Psoas muscle (tissue), 8 donors: Measurements from ENCODE around the gene WRAP73. TPM values are rescaled to one million over a fixed set of nuclear protein-coding genes. Genes with fewer than 3 reads are reported as not detected.

Source experiments
- ATAC-seq, 4 donors: fragments of 200-7000 bp; cut with Tn5 transposase; one replicate each; pipeline ENCODE4 v1.9.1; 2020; ENCODE audit warnings: moderate library complexity in 3 of 4, mild to moderate bottlenecking in 2 of 4
- DNase-seq, 2 donors: peaks; one replicate each; pipeline ENCODE4 v3.0.0-alpha.2; 2020
- H3K27ac ChIP-seq: fragments of 200-600 bp; one replicate; pipeline ENCODE4 v1.8.0; 2022
- H3K27me3 ChIP-seq, 3 donors: fragments of 200-600 bp in 1 of 3; one replicate each; pipeline versions ENCODE4 v1.6.1 to v1.8.0; 2013 to 2022; ENCODE audit warnings: low read length in 2 of 3, mild to moderate bottlenecking in 2 of 3, moderate library complexity in 1 of 3; ENCODE audit not compliant: insufficient read depth in 3 of 3
- H3K36me3 ChIP-seq, 2 donors: fragments of 200-600 bp in 1 of 2; one replicate each; pipeline versions ENCODE4 v1.6.1 to v1.8.0; 2013 to 2022; ENCODE audit warnings: low read depth in 1 of 2, mild to moderate bottlenecking in 1 of 2, moderate library complexity in 1 of 2; ENCODE audit not compliant: insufficient read depth in 1 of 2
- H3K4me1 ChIP-seq: fragments of 200-600 bp; one replicate; pipeline ENCODE4 v1.8.0; 2022
- H3K4me3 ChIP-seq: fragments of 200-600 bp; one replicate; pipeline ENCODE4 v1.8.0; 2022; ENCODE audit warnings: mild to moderate bottlenecking
- H3K9me3 ChIP-seq: fragments of 200-600 bp; one replicate; pipeline ENCODE4 v1.8.0; 2022
- WGBS, 3 donors: extraction: QIAGEN DNeasy Blood & Tissue Kit; methylation state at CpG; one replicate each; pipeline versions ENCODE4 v1.1.6 to v1.1.7; 2013; 5-methylcytosine and 5-hydroxymethylcytosine counted together
- intact Hi-C, 2 donors: fragments of 100-400 bp; cut with DNase I; formaldehyde crosslinking; loops; one replicate each; pipeline versions ENCODE4 v1.11.0 to v1.14.2; 2022
- polyA plus RNA-seq, 3 donors: library from polyadenylated mRNA; stranded (reverse); fragments of 200-250 nt; gene quantifications; one replicate each; pipeline ENCODE4 v1.2.3, GENCODE V29; 2013
- total RNA-seq, 4 donors: library from RNA; stranded (reverse); fragmentation: NEBNext Ultra II Directional in 2 of 4; extraction: Animal tissue kit (Norgen Biotek cat#: 25700) in 2 of 4; gene quantifications; one replicate each; pipeline versions ENCODE4 v1.2.1 to v1.2.4, GENCODE V29; 2021 to 2023
- TF ChIP-seq, protein P1 (sequence below): fragments of 200-600 bp; IDR thresholded peaks from one replicate; pipeline ENCODE4 v1.8.0; 2022; ENCODE audit warnings: antibody characterized with exemption
- donor health status: healthy with polysubstance abuse.
- donor health status: DM: no; HTN: no; CAD: no; lungs with moderate emphysema.
- donor health status: Bipolar disorder and iron deficiency.
- donor health status: healthy.
- donor health status: DM: yes; HTN: yes; CAD: no.
- donor health status: DM: no; HTN: no; CAD: no.
- donor health status: DM: no; HTN: no; CAD: no.
- donor health status: DM: yes; HTN: yes; CAD: no.

WRAP73 gene
- total and polyA plus RNA-seq, 7 donors: 10.8 to 21.8 (median 12.6) TPM

DNA sequence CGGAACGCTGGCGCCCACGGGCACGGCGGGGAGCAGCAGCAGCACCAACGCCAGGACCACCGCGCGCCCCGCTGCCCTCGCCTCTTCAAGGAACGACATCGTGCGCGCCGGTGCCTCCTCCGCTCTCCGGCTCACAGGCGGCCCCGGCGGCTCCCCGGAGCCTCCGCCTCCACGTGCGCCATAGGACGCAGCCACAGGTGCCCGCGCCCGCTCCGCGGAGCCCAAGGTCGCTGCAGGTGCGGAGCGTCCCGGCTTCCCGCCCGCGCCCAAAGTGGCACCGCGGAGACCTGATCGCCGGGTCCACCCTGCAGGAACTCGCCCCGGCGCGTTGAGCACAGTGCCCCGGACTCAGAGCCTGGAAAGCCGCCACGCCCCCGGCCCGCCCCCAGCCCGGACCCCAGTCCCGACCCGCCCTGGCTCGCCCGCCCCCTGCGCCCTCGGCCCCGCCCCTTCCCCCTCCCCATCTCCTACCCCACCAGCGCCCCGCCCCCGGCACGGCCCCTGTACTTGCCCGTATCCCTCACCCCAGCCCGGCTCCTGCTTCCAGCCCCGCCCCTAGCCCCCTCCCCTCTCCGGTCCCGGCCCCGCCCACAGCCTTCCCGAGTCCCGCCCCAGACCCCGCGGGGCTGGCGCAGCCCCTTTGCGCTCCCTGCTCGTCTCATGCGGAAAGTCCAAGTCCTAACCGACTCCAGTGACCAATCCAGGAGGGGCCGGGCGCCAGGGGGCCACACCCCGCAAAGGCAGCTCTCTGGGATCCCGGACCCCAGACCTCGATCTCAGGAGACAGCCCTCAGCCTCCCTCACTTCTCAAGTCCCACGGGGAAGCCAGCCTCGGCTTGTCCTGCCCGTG, 38.5 kb downstream of the WRAP73 start, which contains the start of gene MEGF6:
TSS of gene MEGF6 (minus strand) at position 339 of the 850 bp plus-strand sequence. CDS start at position 99, 240 bp downstream.
- WGBS, 3 donors: 2% methylated on average over 32 to 86 of the region's 87 CpGs
- H3K4me3 ChIP-seq: peak within 1 kb of the TSS; percentile 63
- no peaks in the 10 kb centered on the region for H3K9me3 ChIP-seq
- H3K27me3 ChIP-seq: peaks cover 0 to 52% (median 9%) of the 10 kb centered on the region in 3 donors
- H3K4me1 ChIP-seq: peaks cover 7% of the 10 kb centered on the region
- TF ChIP-seq, protein P1, sequence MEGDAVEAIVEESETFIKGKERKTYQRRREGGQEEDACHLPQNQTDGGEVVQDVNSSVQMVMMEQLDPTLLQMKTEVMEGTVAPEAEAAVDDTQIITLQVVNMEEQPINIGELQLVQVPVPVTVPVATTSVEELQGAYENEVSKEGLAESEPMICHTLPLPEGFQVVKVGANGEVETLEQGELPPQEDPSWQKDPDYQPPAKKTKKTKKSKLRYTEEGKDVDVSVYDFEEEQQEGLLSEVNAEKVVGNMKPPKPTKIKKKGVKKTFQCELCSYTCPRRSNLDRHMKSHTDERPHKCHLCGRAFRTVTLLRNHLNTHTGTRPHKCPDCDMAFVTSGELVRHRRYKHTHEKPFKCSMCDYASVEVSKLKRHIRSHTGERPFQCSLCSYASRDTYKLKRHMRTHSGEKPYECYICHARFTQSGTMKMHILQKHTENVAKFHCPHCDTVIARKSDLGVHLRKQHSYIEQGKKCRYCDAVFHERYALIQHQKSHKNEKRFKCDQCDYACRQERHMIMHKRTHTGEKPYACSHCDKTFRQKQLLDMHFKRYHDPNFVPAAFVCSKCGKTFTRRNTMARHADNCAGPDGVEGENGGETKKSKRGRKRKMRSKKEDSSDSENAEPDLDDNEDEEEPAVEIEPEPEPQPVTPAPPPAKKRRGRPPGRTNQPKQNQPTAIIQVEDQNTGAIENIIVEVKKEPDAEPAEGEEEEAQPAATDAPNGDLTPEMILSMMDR: no peak
- peak; percentile 69 to 76 for DNase-seq
- H3K27ac ChIP-seq: no peak within 1 kb of the TSS
- no peaks in the 10 kb centered on the region for H3K36me3 ChIP-seq
- peak; percentile 61 to 88 (median 73) for ATAC-seq
- intact Hi-C loops: no loop called here

DNA sequence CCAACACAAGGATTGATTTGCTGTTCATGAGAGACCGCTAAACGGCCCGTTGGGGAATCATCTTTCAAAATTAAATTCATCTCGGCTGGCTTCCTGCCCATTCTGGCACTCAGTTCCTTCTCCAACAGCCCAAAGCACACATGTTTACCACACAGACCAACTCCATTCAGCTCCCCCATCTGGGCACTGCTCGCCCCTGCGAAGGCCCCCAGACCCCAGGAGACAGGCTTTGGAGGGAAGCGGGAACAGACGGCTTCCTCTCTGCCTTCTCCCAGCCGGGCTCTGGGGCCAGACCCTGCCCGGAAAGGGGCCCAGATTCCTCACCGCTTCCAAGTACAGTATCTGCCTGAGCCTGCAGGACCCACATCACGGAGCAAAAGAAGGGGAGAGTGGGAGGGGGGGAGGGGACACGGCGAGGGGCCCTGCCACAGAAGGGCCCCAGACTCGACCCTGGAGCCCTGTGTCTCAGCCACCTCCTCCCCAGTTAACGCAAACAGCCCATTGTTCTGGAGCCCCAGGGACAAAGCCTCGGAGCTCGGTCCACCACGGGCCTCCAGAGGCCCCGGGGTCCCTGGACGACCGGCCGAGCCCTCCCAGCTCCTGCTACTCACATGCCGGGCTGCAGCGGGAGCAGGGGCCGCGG, 39.3 kb downstream of the WRAP73 start:
- Histone ChIP-seq H3K27ac (no peak overlapping the region), H3K9me3 (no peaks in the 10 kb centered on the region), H3K4me1 (peaks cover 7% of the 10 kb centered on the region), H3K36me3 (no peaks in the 10 kb centered on the region), H3K27me3 (peaks cover 0 to 52% (median 9%) of the 10 kb centered on the region in 3 donors), H3K4me3 (peak overlapping the region; percentile 63)
- 3 to 8% (median 7%) methylated on average over 19 to 27 of the region's 27 CpGs for WGBS, 3 donors
- intact Hi-C loops: no loop called here
- DNase-seq (no peak), ATAC-seq (peak in 1 of 4 donors; percentile 6)
- TF ChIP-seq, protein P1: no peak

DNA sequence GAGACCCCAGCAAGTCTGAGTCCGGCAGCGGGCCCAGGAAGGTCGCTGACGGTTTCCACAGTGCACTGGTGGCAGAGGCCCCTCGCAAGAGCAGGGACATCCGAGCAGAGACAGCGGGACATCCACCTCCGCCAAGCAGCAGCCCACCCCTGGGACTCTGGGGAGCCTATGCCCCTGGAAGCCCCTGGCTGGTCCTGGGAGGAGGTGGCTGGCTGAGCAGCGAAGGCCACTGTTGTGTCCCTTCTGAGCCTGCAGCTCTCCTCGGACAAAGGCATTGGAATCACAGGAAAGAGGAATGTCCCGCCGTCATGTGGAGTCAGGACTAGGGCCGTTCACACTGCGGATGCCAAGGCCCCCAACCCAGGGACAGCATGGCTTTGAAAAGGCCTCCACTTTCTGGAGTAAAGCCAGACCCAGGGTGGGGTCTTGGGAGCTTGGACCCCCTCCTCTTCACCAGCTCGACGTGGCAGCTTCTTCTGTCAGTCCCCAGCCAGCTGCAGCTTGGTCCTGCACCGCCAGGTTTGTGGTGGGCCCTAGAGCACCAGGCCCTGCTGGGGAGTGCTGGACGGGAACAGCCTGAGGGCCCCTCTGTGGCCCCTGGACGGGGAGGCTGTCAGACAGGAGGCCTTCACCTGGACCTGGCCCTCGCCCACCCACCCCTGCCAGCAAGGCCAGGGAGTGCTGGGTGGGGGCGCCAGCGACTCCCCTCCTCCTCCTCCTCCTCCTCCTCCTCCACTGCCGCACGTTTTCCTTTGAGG, 40.0 kb downstream of the WRAP73 start:
- no peak for ATAC-seq
- no peaks in the 10 kb centered on the region for H3K36me3 ChIP-seq
- peaks cover 7% of the 10 kb centered on the region for H3K4me1 ChIP-seq
- TF ChIP-seq, protein P1: no peak
- H3K9me3 ChIP-seq: no peaks in the 10 kb centered on the region
- peaks cover 0 to 52% (median 9%) of the 10 kb centered on the region in 3 donors for H3K27me3 ChIP-seq
- intact Hi-C loops: no loop called here
- no peak overlapping the region for H3K4me3 ChIP-seq
- 62 to 87% (median 73%) methylated on average over 18 to 24 of the region's 24 CpGs for WGBS, 3 donors
- no peak for DNase-seq
- no peak overlapping the region for H3K27ac ChIP-seq

DNA sequence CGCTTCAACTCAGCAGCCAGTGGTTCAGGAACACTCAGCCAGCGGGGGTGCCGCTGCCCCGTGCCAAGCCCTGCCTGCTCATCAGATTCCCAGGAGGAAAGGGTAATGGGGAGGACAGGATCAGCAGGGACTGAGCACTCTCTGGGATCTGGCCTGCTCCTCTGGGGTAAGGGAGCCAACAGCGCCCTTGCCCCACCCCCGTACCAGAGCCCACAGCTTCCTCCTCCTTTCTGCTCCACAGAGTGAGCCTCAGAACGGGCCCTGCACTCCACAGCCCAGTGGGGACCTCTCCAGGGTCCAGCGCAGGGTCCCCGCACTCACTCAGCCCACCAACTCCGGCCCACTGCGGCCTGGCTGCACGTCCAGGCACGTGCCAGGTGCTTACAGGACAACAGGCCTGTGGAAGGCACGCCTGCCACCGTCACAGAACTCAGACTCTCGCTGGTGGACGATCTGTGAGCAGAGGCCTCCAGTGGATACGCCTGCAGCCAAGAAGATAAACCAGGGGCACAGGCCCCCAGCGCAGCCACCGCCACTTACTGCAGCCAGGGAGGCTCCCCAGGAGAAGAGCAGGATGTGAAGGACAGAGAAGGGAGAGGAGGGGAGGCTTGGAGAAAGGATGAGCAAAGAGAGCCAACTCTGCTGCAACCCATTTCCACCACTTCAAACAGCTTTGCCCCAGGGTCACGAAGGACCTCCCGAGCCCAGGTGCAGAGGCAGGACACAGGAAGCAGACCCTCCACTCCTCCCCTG, 40.7 kb downstream of the WRAP73 start:
- H3K27ac ChIP-seq: no peak overlapping the region
- DNase-seq: no peak
- H3K27me3 ChIP-seq: peaks cover 0 to 52% (median 9%) of the 10 kb centered on the region in 3 donors
- peaks cover 7% of the 10 kb centered on the region for H3K4me1 ChIP-seq
- H3K36me3 ChIP-seq: no peaks in the 10 kb centered on the region
- 74 to 83% (median 81%) methylated on average over 21 to 22 of the region's 22 CpGs for WGBS, 3 donors
- intact Hi-C loops: no loop called here
- no peak overlapping the region for H3K4me3 ChIP-seq
- no peak for ATAC-seq
- TF ChIP-seq, protein P1: no peak
- H3K9me3 ChIP-seq: no peaks in the 10 kb centered on the region
